SU-DHL-6 (cell line): Measurements from ENCODE around the gene AMPD3.

Experiments used
- H2AFZ ChIP-seq: fragments of 200-600 bp; sonication (generic); 2 replicates; pipeline ENCODE4 v1.6.1; 2014; ENCODE audit warnings: low read depth, mild to moderate bottlenecking, moderate library complexity, mixed read lengths, antibody characterized with exemption, low read length; ENCODE audit not compliant: severe bottlenecking
- H3F3A ChIP-seq: fragments of 200-600 bp; shearing (Covaris generic); 2 replicates; pipeline ENCODE4 v1.6.0; 2016; ENCODE audit warnings: antibody characterized with exemption, mild to moderate bottlenecking; ENCODE audit not compliant: insufficient read depth
- H3K27ac ChIP-seq: fragments of 200-600 bp; sonication (generic); 2 replicates; pipeline ENCODE4 v1.5.1; 2016; ENCODE audit warnings: low read depth, mild to moderate bottlenecking, low read length, moderate library complexity, mixed read lengths
- H3K27me3 ChIP-seq: fragments of 200-600 bp; sonication (generic), shearing (Covaris generic); 2 replicates; pipeline ENCODE4 v1.6.0; 2014; ENCODE audit warnings: mild to moderate bottlenecking, low read length
- H3K36me3 ChIP-seq: fragments of 200-600 bp; sonication (generic); 2 replicates; pipeline ENCODE4 v1.6.1; 2014; ENCODE audit warnings: mild to moderate bottlenecking, low read length, mixed read lengths
- H3K4me2 ChIP-seq: fragments of 300-600, 200-600 bp; shearing (Covaris generic), sonication (generic); 2 replicates; pipeline ENCODE4 v1.6.0; 2014; ENCODE audit warnings: low read length, low read depth, mild to moderate bottlenecking; ENCODE audit not compliant: poor library complexity, severe bottlenecking
- H3K4me3 ChIP-seq: fragments of 200-600 bp; sonication (generic); 2 replicates; pipeline ENCODE4 v1.5.1; 2014; ENCODE audit warnings: antibody characterized with exemption, low read length, mild to moderate bottlenecking, mixed read lengths; ENCODE audit not compliant: insufficient read depth, poor library complexity, severe bottlenecking
- H3K79me2 ChIP-seq: fragments of 200-600 bp; sonication (generic); 2 replicates; pipeline ENCODE4 v1.6.1; 2014; ENCODE audit warnings: mild to moderate bottlenecking, low read length, moderate library complexity; ENCODE audit not compliant: insufficient read depth
- H3K9ac ChIP-seq: fragments of 200-600 bp; sonication (generic); 2 replicates; pipeline ENCODE4 v1.7.0; 2014; ENCODE audit warnings: mild to moderate bottlenecking, low read length
- H3K9me2 ChIP-seq: fragments of 200-600 bp; sonication (generic); replicated peaks from 2 replicates; pipeline ENCODE4 v1.6.1; 2014; ENCODE audit warnings: low read length; ENCODE audit not compliant: insufficient read depth
- H3K9me3 ChIP-seq: fragments of 200-600 bp; sonication (generic); 2 replicates; pipeline ENCODE4 v1.6.1; 2014; ENCODE audit warnings: low read length, mixed read lengths; ENCODE audit not compliant: insufficient read depth
- H4K20me1 ChIP-seq: fragments of 200-600 bp; sonication (generic); 2 replicates; pipeline ENCODE4 v1.6.1; 2014; ENCODE audit warnings: low read depth, mild to moderate bottlenecking, antibody characterized with exemption, low read length, moderate library complexity, mixed read lengths
- CTCF ChIP-seq: fragments of 200-600 bp; sonication (generic); IDR thresholded peaks from one replicate; pipeline ENCODE4 v1.5.1; 2017; ENCODE audit warnings: antibody characterized with exemption, mild to moderate bottlenecking, low read length, moderate library complexity; ENCODE audit not compliant: insufficient read depth, poor library complexity, severe bottlenecking
- EZH2phosphoT487 ChIP-seq: fragments of 200-600 bp; sonication (generic), shearing (Covaris generic); conservative IDR thresholded peaks from 2 replicates; pipeline ENCODE4 v1.6.1; 2018; ENCODE audit warnings: mild to moderate bottlenecking, antibody characterized with exemption, low read length, moderate library complexity, mixed read lengths

AMPD3 gene

GRCh38 chr11:10452211-10452767 lies 2.8 kb upstream of the AMPD3 start:
- Histone ChIP-seq H3K9ac (no peak overlapping the region), H4K20me1 (no peaks in the 10 kb centered on the region), H2AFZ (no peak overlapping the region), H3K9me2 (no peaks in the 10 kb centered on the region), H3K4me2 (no peak overlapping the region), H3K4me3 (no peak overlapping the region), H3K27ac (no peak overlapping the region), H3K9me3 (no peaks in the 10 kb centered on the region), H3F3A (peaks cover 8% of the 10 kb centered on the region), H3K79me2 (no peaks in the 10 kb centered on the region), H3K36me3 (no peaks in the 10 kb centered on the region), H3K27me3 (0 out of 2 replicates have a peak, but pooled peaks cover 2% of the 10 kb centered on the region)
- no peak for TF ChIP-seq EZH2phosphoT487
- TF ChIP-seq CTCF: no peak

GRCh38 chr11:10453261-10453660 lies 1.8 kb upstream of the AMPD3 start:
- TF ChIP-seq EZH2phosphoT487 (no peak), CTCF (no peak)

GRCh38 chr11:10455637-10456487 lies 798 bp downstream of the AMPD3 start:
- H2AFZ ChIP-seq: peak overlapping the region; percentile 62

More at GRCh38 chr11:10453261-10453660, 1.8 kb upstream of the AMPD3 start:
- Histone ChIP-seq H3K79me2 (no peaks in the 10 kb centered on the region), H3K9me3 (no peaks in the 10 kb centered on the region), H3K4me2 (no peak overlapping the region), H3K36me3 (no peaks in the 10 kb centered on the region), H3F3A (peaks cover 8% of the 10 kb centered on the region), H3K9ac (no peak overlapping the region), H3K27ac (no peak overlapping the region), H3K4me3 (no peak overlapping the region), H4K20me1 (no peaks in the 10 kb centered on the region), H2AFZ (no peak overlapping the region), H3K27me3 (0 out of 2 replicates have a peak, but pooled peaks cover 2% of the 10 kb centered on the region), H3K9me2 (no peaks in the 10 kb centered on the region)

More at GRCh38 chr11:10455637-10456487, 798 bp downstream of the AMPD3 start:
- H3K9ac ChIP-seq: peak overlapping the region; percentile 11; the same call in 1 of the 2 replicates
- TF ChIP-seq CTCF (no peak), EZH2phosphoT487 (no peak)
- no peaks in the 10 kb centered on the region for H4K20me1 ChIP-seq
- no peaks in the 10 kb centered on the region for H3K9me2 ChIP-seq
- peak overlapping the region; percentile 34 for H3K4me3 ChIP-seq
- peak overlapping the region; percentile 56 for H3K4me2 ChIP-seq
- no peaks in the 10 kb centered on the region for H3K36me3 ChIP-seq
- H3K79me2 ChIP-seq: no peaks in the 10 kb centered on the region
- peak overlapping the region; percentile 67 for H3K27ac ChIP-seq
- H3K27me3 ChIP-seq: no peaks in the 10 kb centered on the region
- H3K9me3 ChIP-seq: no peaks in the 10 kb centered on the region
- peaks cover 8% of the 10 kb centered on the region for H3F3A ChIP-seq
